Activated T-cell treated with anti-CD3 and anti-CD28 coated beads for 1 hour (primary cell): ENCODE data around the gene RAPGEF4.
A peak's percentile ranks its signal among the peaks of the same experiment; 100 is the strongest.

Experiments used
- DNase-seq: peaks from one replicate; pipeline ENCODE4 v3.0.0-alpha.2; 2020; ENCODE audit warnings: low read depth

The RAPGEF4 gene

GRCh38 chr2:172970660-172971059, 235.0 kb downstream of the RAPGEF4 start:
- DNase-seq = peak; percentile 21

GRCh38 chr2:172972005-172972619, 236.5 kb downstream of the RAPGEF4 start:
- DNase-seq = peak; percentile 24

GRCh38 chr2:172974762-172975161, 239.1 kb downstream of the RAPGEF4 start:
- no peak for DNase-seq

- no peak for DNase-seq
Observed at GRCh38 chr2:172976116-172976515, 240.5 kb downstream of the RAPGEF4 start.

GRCh38 chr2:172976816-172977215, 241.2 kb downstream of the RAPGEF4 start:
- DNase-seq = no peak

GRCh38 chr2:172977270-172978062, 241.8 kb downstream of the RAPGEF4 start:
- DNase-seq = no peak

- no peak for DNase-seq
Observed at GRCh38 chr2:172978063-172978383, 242.4 kb downstream of the RAPGEF4 start.

GRCh38 chr2:172985139-172985892, 249.7 kb downstream of the RAPGEF4 start:
- no peak for DNase-seq

- no peak for DNase-seq
Observed at GRCh38 chr2:172986040-172986439, 250.4 kb downstream of the RAPGEF4 start.

GRCh38 chr2:172988728-172989127, 253.1 kb downstream of the RAPGEF4 start:
- no peak for DNase-seq

GRCh38 chr2:172991031-172991430, 255.4 kb downstream of the RAPGEF4 start:
- DNase-seq = no peak

- no peak for DNase-seq
Observed at GRCh38 chr2:172993139-172993538, 257.5 kb downstream of the RAPGEF4 start.

GRCh38 chr2:172993931-172994717, 258.5 kb downstream of the RAPGEF4 start:
- DNase-seq = no peak

GRCh38 chr2:172994864-172995263, 259.2 kb downstream of the RAPGEF4 start:
- no peak for DNase-seq

- DNase-seq = no peak
Observed at GRCh38 chr2:172995323-172996244, 259.9 kb downstream of the RAPGEF4 start.

- no peak for DNase-seq
Observed at GRCh38 chr2:172996387-172996961, 260.8 kb downstream of the RAPGEF4 start.

- no peak for DNase-seq
Observed at GRCh38 chr2:172997031-172997430, 261.4 kb downstream of the RAPGEF4 start.

- DNase-seq = no peak
Observed at GRCh38 chr2:172998547-172999272, 263.1 kb downstream of the RAPGEF4 start.

GRCh38 chr2:172999641-173000386, 264.2 kb downstream of the RAPGEF4 start:
- no peak for DNase-seq
